Measurements from ENCODE around the gene SHROOM3.

DNA sequence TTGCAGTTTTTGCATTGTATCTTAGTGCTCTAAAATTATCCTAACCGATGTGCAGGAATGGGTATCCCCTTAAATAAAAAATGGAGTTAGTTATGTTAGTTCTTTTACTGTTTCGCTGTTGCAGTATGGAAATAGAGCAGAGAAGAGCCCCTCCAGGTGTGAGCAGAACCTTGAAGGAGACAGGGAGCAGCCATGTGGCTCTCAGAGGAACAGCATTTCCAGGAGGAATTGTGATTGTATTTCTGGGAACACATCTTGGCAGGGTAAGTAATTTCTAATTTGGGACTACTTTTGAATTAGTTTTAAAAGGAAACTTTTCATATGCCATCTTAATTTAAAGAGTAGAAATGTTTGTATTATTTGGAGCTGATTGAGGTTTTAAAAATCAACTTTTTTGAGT is 8.8 kb upstream of the SHROOM3 start:
- TF ChIP-seq POLR2A (IDR thresholded peaks at IDR 0.05; ENCODE audit: low read depth, low read length) (no peak), POLR2AphosphoS5 (IDR thresholded peaks at IDR 0.05; ENCODE audit: insufficient read depth, low read depth, low read length) (no peak), EZH2 (IDR thresholded peaks at IDR 0.05; ENCODE audit: borderline replicate concordance, low read depth, low read length, severe bottlenecking) (no peak)
- TF ChIP-seq, protein P1, sequence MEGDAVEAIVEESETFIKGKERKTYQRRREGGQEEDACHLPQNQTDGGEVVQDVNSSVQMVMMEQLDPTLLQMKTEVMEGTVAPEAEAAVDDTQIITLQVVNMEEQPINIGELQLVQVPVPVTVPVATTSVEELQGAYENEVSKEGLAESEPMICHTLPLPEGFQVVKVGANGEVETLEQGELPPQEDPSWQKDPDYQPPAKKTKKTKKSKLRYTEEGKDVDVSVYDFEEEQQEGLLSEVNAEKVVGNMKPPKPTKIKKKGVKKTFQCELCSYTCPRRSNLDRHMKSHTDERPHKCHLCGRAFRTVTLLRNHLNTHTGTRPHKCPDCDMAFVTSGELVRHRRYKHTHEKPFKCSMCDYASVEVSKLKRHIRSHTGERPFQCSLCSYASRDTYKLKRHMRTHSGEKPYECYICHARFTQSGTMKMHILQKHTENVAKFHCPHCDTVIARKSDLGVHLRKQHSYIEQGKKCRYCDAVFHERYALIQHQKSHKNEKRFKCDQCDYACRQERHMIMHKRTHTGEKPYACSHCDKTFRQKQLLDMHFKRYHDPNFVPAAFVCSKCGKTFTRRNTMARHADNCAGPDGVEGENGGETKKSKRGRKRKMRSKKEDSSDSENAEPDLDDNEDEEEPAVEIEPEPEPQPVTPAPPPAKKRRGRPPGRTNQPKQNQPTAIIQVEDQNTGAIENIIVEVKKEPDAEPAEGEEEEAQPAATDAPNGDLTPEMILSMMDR (IDR thresholded peaks at IDR 0.05; ENCODE audit: extremely low read depth in 1 of 2, insufficient read depth in 1 of 2, low read depth in 1 of 2, low read length in 2 of 2) = no peak
- TF ChIP-seq, protein P2, sequence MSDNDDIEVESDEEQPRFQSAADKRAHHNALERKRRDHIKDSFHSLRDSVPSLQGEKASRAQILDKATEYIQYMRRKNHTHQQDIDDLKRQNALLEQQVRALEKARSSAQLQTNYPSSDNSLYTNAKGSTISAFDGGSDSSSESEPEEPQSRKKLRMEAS (IDR thresholded peaks at IDR 0.05; ENCODE audit: insufficient read depth, insufficient read length) = no peak

All from endothelial cell of umbilical vein (primary cell).